Measurements from ENCODE around the gene LEPR.
"Not testable (repeated sequence)": the region's sequence is repeated elsewhere in the genome, so short reads cannot be mapped to it uniquely, and the experiment has no call there.

The LEPR gene

DNA sequence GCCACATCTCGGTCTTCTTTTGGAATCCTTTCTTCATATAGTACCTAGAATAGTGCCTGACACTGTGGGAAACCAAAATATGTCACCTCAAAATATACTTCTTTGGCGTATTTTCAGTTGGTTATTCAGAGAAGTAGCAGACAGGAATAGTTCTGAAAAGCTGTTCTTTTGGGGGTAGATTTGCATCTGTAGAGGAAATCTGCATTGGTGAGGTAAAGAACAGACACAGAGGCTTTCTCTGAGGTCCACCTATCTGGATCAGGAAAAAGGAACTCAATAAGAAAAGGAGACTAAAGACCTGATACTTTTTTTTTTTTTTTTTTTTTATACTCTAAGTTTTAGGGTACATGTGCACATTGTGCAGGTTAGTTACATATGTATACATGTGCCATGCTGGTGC is 23.2 kb downstream of the LEPR start:
- Histone ChIP-seq H2AFZ (ENCODE audit: low read length) (no peak overlapping the region), H3K9ac (ENCODE audit: low read length) (no peak overlapping the region), H4K20me1 (ENCODE audit: insufficient read depth, low read length) (no peaks in the 10 kb centered on the region), H3K27ac (ENCODE audit: low read length) (no peak overlapping the region), H3K79me2 (ENCODE audit: low read length) (no peaks in the 10 kb centered on the region), H3F3A (ENCODE audit: insufficient read depth, low read length) (no peaks in the 10 kb centered on the region), H3K4me2 (ENCODE audit: low read depth, low read length) (no peak overlapping the region), H3K36me3 (replicated peaks; ENCODE audit: insufficient read depth, low read length) (no peaks in the 10 kb centered on the region), H3K9me3 (replicated peaks; ENCODE audit: insufficient read depth, low read length) (no peaks in the 10 kb centered on the region), H3K4me1 (ENCODE audit: low read length) (no peaks in the 10 kb centered on the region), H3K4me3 (ENCODE audit: low read length) (no peak overlapping the region), H3K9me2 (replicated peaks; ENCODE audit: insufficient read depth, low read length) (no peaks in the 10 kb centered on the region), H3K27me3 (replicated peaks; ENCODE audit: insufficient read depth, low read length) (no peaks in the 10 kb centered on the region)
- TF ChIP-seq EZH2 (optimal IDR thresholded peaks at IDR 0.05; ENCODE audit: low read depth, low read length) (no peak), EZH2phosphoT487 (IDR thresholded peaks at IDR 0.05; ENCODE audit: low read length) (no peak)
- TF ChIP-seq, protein P1, sequence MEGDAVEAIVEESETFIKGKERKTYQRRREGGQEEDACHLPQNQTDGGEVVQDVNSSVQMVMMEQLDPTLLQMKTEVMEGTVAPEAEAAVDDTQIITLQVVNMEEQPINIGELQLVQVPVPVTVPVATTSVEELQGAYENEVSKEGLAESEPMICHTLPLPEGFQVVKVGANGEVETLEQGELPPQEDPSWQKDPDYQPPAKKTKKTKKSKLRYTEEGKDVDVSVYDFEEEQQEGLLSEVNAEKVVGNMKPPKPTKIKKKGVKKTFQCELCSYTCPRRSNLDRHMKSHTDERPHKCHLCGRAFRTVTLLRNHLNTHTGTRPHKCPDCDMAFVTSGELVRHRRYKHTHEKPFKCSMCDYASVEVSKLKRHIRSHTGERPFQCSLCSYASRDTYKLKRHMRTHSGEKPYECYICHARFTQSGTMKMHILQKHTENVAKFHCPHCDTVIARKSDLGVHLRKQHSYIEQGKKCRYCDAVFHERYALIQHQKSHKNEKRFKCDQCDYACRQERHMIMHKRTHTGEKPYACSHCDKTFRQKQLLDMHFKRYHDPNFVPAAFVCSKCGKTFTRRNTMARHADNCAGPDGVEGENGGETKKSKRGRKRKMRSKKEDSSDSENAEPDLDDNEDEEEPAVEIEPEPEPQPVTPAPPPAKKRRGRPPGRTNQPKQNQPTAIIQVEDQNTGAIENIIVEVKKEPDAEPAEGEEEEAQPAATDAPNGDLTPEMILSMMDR (IDR thresholded peaks at IDR 0.05; ENCODE audit: low read length), result no peak
- no peak for DNase-seq

DNA sequence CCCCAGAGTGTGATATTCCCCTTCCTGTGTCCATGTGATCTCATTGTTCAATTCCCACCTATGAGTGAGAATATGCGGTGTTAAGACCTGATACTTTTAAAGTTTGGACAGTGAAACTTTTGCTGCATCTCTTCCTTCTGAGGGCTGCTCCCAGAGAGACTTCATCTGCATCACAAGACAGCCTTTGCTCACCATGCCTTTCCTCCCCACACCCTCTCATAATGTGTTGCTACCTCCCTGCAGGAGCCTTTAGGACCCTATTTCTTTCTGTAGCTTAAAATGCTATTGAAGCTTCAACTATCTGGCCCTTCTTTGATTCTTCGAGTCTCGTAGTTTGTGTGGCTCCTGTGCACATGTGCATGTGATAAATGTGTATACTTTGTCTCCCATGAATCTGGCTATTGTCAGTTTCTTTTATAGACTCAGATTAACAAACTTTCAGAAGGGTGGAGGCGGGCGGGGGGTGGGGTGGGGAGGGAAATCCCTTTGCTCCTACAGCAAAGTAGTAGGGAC is 23.7 kb downstream of the LEPR start:
- no peak for DNase-seq
- Histone ChIP-seq H3K9me2 (replicated peaks; ENCODE audit: insufficient read depth, low read length) (no peaks in the 10 kb centered on the region), H3K79me2 (ENCODE audit: low read length) (no peaks in the 10 kb centered on the region), H3K9ac (ENCODE audit: low read length) (no peak overlapping the region), H3K36me3 (replicated peaks; ENCODE audit: insufficient read depth, low read length) (no peaks in the 10 kb centered on the region), H3K27ac (ENCODE audit: low read length) (no peak overlapping the region), H3F3A (ENCODE audit: insufficient read depth, low read length) (no peaks in the 10 kb centered on the region), H3K4me3 (ENCODE audit: low read length) (no peak overlapping the region), H3K27me3 (replicated peaks; ENCODE audit: insufficient read depth, low read length) (no peaks in the 10 kb centered on the region), H3K4me1 (ENCODE audit: low read length) (no peaks in the 10 kb centered on the region), H2AFZ (ENCODE audit: low read length) (no peak overlapping the region), H3K9me3 (replicated peaks; ENCODE audit: insufficient read depth, low read length) (no peaks in the 10 kb centered on the region), H4K20me1 (ENCODE audit: insufficient read depth, low read length) (no peaks in the 10 kb centered on the region), H3K4me2 (ENCODE audit: low read depth, low read length) (no peak overlapping the region)
- TF ChIP-seq EZH2 (optimal IDR thresholded peaks at IDR 0.05; ENCODE audit: low read depth, low read length), result no peak
- no peak for TF ChIP-seq EZH2phosphoT487 (IDR thresholded peaks at IDR 0.05; ENCODE audit: low read length)
- TF ChIP-seq, protein P1 (IDR thresholded peaks at IDR 0.05; ENCODE audit: low read length), result no peak

DNA sequence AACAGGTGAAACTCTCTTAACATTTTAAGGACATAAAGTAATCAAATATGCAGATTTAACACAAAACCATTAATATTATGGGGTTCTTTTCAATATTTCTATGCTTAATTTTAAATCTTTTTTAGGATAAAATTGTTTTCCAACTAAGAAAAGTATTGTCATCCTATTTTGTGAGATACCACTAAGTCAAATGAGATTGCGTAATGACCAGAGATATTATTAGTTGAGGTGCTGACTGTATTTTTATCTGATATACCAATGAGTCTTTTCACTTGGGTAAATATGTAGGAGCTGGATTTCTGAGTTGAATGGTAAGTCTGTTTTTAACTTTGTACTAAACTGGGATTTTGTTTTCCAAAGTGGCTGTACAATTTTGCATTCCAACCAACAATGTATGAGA is 25.4 kb downstream of the LEPR start:
- no peaks in the 10 kb centered on the region for H4K20me1 ChIP-seq (ENCODE audit: insufficient read depth, low read length)
- no peaks in the 10 kb centered on the region for H3K9me3 ChIP-seq (replicated peaks; ENCODE audit: insufficient read depth, low read length)
- H3K4me2 ChIP-seq (ENCODE audit: low read depth, low read length), result no peak overlapping the region
- H2AFZ ChIP-seq (ENCODE audit: low read length), result no peak overlapping the region
- H3K36me3 ChIP-seq (replicated peaks; ENCODE audit: insufficient read depth, low read length), result no peaks in the 10 kb centered on the region
- no peak overlapping the region for H3K4me3 ChIP-seq (ENCODE audit: low read length)
- TF ChIP-seq EZH2 (optimal IDR thresholded peaks at IDR 0.05; ENCODE audit: low read depth, low read length) (no peak), EZH2phosphoT487 (IDR thresholded peaks at IDR 0.05; ENCODE audit: low read length) (no peak)
- no peaks in the 10 kb centered on the region for H3K9me2 ChIP-seq (replicated peaks; ENCODE audit: insufficient read depth, low read length)
- H3F3A ChIP-seq (ENCODE audit: insufficient read depth, low read length), result no peaks in the 10 kb centered on the region
- DNase-seq, result no peak
- H3K79me2 ChIP-seq (ENCODE audit: low read length), result no peaks in the 10 kb centered on the region
- no peak overlapping the region for H3K27ac ChIP-seq (ENCODE audit: low read length)
- H3K9ac ChIP-seq (ENCODE audit: low read length), result no peak overlapping the region
- H3K4me1 ChIP-seq (ENCODE audit: low read length), result no peaks in the 10 kb centered on the region
- H3K27me3 ChIP-seq (replicated peaks; ENCODE audit: insufficient read depth, low read length), result no peaks in the 10 kb centered on the region

DNA sequence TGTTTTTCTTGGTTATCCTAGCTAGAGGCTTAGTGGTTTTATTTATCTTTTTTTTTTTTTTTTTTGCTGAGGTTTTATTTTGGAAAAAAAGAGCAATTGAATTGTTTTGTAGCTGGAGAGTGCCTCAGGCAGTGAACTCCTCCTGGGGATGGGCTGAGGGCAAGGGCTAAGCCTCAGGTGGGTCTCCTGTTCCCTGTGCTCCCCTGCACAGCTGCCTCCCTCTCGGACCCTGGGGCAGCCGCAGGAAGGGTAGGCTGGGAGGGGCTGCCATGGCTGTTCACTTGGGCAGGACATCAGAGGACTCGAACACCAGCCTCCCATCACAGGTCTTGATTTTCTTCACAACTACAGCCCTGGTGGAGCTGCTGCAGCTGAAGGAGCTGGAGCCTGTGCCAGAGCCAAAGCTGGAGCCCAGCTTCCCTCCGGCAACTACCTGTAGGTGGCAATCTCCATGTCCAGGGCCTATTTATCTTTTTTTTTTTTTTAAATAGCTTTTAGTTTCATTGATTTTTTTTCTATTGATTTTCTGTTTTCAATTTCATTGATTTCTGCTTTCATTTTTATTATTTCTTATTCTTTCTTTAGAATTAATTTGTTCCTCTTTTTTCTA is 28.9 kb downstream of the LEPR start:
- Histone ChIP-seq H3K27ac (ENCODE audit: low read length) (no peak overlapping the region), H3K27me3 (replicated peaks; ENCODE audit: insufficient read depth, low read length) (no peaks in the 10 kb centered on the region), H3F3A (ENCODE audit: insufficient read depth, low read length) (no peaks in the 10 kb centered on the region), H3K79me2 (ENCODE audit: low read length) (no peaks in the 10 kb centered on the region), H3K9me2 (replicated peaks; ENCODE audit: insufficient read depth, low read length) (no peaks in the 10 kb centered on the region), H3K4me3 (ENCODE audit: low read length) (no peak overlapping the region), H3K36me3 (replicated peaks; ENCODE audit: insufficient read depth, low read length) (no peaks in the 10 kb centered on the region), H3K9ac (ENCODE audit: low read length) (no peak overlapping the region), H2AFZ (ENCODE audit: low read length) (no peak overlapping the region), H3K9me3 (replicated peaks; ENCODE audit: insufficient read depth, low read length) (no peaks in the 10 kb centered on the region), H3K4me2 (ENCODE audit: low read depth, low read length) (no peak overlapping the region), H3K4me1 (ENCODE audit: low read length) (no peaks in the 10 kb centered on the region), H4K20me1 (ENCODE audit: insufficient read depth, low read length) (no peaks in the 10 kb centered on the region)
- TF ChIP-seq, protein P1 (IDR thresholded peaks at IDR 0.05; ENCODE audit: low read length), result no peak
- TF ChIP-seq EZH2phosphoT487 (IDR thresholded peaks at IDR 0.05; ENCODE audit: low read length) (no peak), EZH2 (optimal IDR thresholded peaks at IDR 0.05; ENCODE audit: low read depth, low read length) (no peak)
- DNase-seq, result no peak

DNA sequence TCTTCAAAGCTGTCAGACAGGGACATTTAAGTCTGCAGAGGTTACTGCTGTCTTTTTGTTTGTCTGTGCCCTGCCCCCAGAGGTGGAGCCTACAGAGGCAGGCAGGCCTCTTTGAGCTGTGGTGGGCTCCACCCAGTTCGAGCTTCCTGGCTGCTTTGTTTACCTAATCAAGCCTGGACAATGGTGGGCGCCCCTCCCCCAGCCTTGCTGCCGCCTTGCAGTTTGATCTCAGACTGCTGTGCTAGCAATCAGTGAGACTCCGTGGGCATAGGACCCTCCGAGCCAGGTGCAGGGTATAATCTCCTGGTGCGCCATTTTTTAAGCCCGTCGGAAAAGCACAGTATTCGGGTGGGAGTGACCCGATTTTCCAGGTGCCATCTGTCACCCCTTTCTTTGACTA is 35.2 kb downstream of the LEPR start:
- H3K27me3 ChIP-seq (replicated peaks; ENCODE audit: insufficient read depth, low read length); H4K20me1 ChIP-seq (ENCODE audit: insufficient read depth, low read length); H3K27ac ChIP-seq (ENCODE audit: low read length); H3K9ac ChIP-seq (ENCODE audit: low read length); H3K9me2 ChIP-seq (replicated peaks; ENCODE audit: insufficient read depth, low read length); H2AFZ ChIP-seq (ENCODE audit: low read length); H3K9me3 ChIP-seq (replicated peaks; ENCODE audit: insufficient read depth, low read length); H3K4me3 ChIP-seq (ENCODE audit: low read length); H3K79me2 ChIP-seq (ENCODE audit: low read length); H3F3A ChIP-seq (ENCODE audit: insufficient read depth, low read length); DNase-seq; H3K36me3 ChIP-seq (replicated peaks; ENCODE audit: insufficient read depth, low read length); H3K4me1 ChIP-seq (ENCODE audit: low read length); H3K4me2 ChIP-seq (ENCODE audit: low read depth, low read length): not testable (repeated sequence)
